ENCODE results near the gene ANKRD17. TPM values are rescaled to one million over a fixed set of nuclear protein-coding genes. Genes with fewer than 3 reads are reported as not detected.

The ANKRD17 gene
- total RNA-seq, 1 experiment from 2014 or later = 54.6 TPM

DNA sequence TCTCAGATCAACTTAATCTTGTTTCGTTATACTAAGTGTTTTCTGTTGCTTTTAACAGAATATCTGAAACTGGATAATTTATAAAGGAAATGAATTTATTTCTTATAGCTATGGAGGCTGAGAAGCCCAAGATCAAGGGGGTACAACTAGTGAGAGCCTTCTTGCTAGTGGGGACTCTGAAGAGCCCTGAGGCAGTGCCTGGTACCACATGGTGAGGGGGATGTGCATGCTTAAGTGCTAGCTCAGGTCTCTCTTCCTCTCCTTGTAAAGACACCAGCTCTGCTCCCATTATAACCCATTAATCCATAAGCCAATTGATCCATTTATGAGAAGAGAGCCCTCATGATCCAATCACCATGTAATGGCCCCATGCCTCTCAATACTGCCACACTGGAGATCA lies 207.0 kb downstream of the ANKRD17 start:
- no peaks in the 10 kb centered on the region for H3K27me3 Mint-ChIP-seq (ENCODE audit: unreplicated experiment)
- TF ChIP-seq, protein P1, sequence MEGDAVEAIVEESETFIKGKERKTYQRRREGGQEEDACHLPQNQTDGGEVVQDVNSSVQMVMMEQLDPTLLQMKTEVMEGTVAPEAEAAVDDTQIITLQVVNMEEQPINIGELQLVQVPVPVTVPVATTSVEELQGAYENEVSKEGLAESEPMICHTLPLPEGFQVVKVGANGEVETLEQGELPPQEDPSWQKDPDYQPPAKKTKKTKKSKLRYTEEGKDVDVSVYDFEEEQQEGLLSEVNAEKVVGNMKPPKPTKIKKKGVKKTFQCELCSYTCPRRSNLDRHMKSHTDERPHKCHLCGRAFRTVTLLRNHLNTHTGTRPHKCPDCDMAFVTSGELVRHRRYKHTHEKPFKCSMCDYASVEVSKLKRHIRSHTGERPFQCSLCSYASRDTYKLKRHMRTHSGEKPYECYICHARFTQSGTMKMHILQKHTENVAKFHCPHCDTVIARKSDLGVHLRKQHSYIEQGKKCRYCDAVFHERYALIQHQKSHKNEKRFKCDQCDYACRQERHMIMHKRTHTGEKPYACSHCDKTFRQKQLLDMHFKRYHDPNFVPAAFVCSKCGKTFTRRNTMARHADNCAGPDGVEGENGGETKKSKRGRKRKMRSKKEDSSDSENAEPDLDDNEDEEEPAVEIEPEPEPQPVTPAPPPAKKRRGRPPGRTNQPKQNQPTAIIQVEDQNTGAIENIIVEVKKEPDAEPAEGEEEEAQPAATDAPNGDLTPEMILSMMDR (IDR thresholded peaks at IDR 0.05; ENCODE audit: unreplicated experiment) = no peak
- no peak for DNase-seq
- BruUV-seq (replicated peaks) = no TSS peak
- no peaks in the 10 kb centered on the region for H3K4me1 Mint-ChIP-seq (ENCODE audit: low read depth, unreplicated experiment)
- CTCF ChIA-PET = no interaction called here
- no peaks in the 10 kb centered on the region for H3K9me3 Mint-ChIP-seq (ENCODE audit: low read depth, unreplicated experiment)
- no peaks in the 10 kb centered on the region for H3K36me3 Mint-ChIP-seq (ENCODE audit: insufficient read depth, unreplicated experiment)
- H3K27ac Mint-ChIP-seq (ENCODE audit: unreplicated experiment) = no peak overlapping the region
- no peak overlapping the region for H3K4me3 Mint-ChIP-seq (ENCODE audit: low read depth, unreplicated experiment)
- intact Hi-C loops (cut with micrococcal nuclease; ENCODE audit: unreplicated experiment) = no loop called here

DNA sequence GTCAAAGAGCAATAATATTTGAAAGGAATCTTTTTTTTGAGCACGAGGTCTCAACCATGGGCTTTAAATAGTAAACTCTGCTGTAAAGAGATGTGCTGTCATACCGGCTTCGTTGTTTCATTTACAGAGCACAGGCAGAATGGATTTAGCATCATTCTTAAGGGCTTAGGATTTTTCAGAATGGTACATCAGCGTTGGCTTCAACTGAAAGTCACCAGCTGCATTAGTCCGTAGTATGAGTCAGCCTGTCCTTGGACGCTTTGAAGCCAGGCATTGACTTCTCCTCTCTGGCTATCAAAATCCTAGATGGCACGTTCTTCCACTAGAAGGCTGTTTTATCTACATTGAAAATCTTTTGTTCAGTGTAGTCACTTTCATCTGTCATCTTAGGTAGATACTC lies 212.7 kb downstream of the ANKRD17 start:
- no peak overlapping the region for H3K4me3 Mint-ChIP-seq (ENCODE audit: low read depth, unreplicated experiment)
- TF ChIP-seq, protein P1 (IDR thresholded peaks at IDR 0.05; ENCODE audit: unreplicated experiment) = no peak
- intact Hi-C loops (cut with micrococcal nuclease; ENCODE audit: unreplicated experiment) = no loop called here
- H3K27ac Mint-ChIP-seq (ENCODE audit: unreplicated experiment) = no peak overlapping the region
- CTCF ChIA-PET = no interaction called here
- no peaks in the 10 kb centered on the region for H3K27me3 Mint-ChIP-seq (ENCODE audit: unreplicated experiment)
- H3K4me1 Mint-ChIP-seq (ENCODE audit: low read depth, unreplicated experiment) = no peaks in the 10 kb centered on the region
- DNase-seq = no peak
- no peaks in the 10 kb centered on the region for H3K9me3 Mint-ChIP-seq (ENCODE audit: low read depth, unreplicated experiment)
- BruUV-seq (replicated peaks) = no TSS peak
- no peaks in the 10 kb centered on the region for H3K36me3 Mint-ChIP-seq (ENCODE audit: insufficient read depth, unreplicated experiment)

DNA sequence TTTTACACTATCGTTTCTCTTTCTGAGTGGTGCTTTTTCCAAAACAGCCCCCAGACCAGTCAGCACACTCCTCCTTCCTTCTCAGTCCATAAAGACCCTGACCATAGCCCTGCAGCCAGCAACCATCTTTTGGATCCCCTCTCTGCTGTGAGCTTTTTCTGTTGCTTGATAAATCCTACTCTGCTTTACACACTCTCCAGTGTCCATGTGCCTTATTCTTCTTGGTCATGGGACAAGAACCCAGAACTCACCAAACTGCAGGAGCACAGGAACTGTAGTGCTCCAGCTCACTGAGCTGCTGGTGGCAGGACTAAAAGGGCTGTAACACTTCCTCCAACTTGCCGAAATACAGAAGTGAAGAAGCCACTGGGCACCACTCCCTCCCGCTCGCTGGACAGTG lies 221.5 kb downstream of the ANKRD17 start:
- intact Hi-C loops (cut with micrococcal nuclease; ENCODE audit: unreplicated experiment) = no loop called here
- H3K36me3 Mint-ChIP-seq (ENCODE audit: insufficient read depth, unreplicated experiment) = no peaks in the 10 kb centered on the region
- H3K9me3 Mint-ChIP-seq (ENCODE audit: low read depth, unreplicated experiment) = peaks cover 7% of the 10 kb centered on the region
- TF ChIP-seq, protein P1 (IDR thresholded peaks at IDR 0.05; ENCODE audit: unreplicated experiment) = no peak
- H3K4me1 Mint-ChIP-seq (ENCODE audit: low read depth, unreplicated experiment) = no peaks in the 10 kb centered on the region
- H3K4me3 Mint-ChIP-seq (ENCODE audit: low read depth, unreplicated experiment) = no peak overlapping the region
- CTCF ChIA-PET = no interaction called here
- DNase-seq = no peak
- no peak overlapping the region for H3K27ac Mint-ChIP-seq (ENCODE audit: unreplicated experiment)
- BruUV-seq (replicated peaks) = no TSS peak
- peaks cover 13% of the 10 kb centered on the region for H3K27me3 Mint-ChIP-seq (ENCODE audit: unreplicated experiment)

DNA sequence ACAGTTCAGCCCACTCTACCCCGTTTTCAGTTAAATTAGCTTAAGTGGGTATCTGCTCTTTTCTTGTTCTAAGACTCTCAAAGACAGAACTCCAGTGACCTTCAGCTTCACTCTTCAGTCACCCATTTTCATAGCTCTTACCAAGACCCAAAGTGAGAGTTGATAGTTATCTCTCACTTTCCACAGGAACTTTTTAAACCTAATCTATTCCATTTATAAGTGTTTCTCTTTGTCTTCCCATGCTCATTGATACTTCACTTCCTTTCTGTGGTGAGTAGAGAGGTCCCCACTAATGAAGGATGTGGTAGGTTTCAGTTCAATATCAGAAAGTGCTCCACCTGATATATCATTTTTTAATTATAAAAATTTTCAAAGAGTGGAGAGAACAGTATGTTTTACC lies 222.5 kb downstream of the ANKRD17 start:
- no peak overlapping the region for H3K27ac Mint-ChIP-seq (ENCODE audit: unreplicated experiment)
- TF ChIP-seq, protein P1 (IDR thresholded peaks at IDR 0.05; ENCODE audit: unreplicated experiment) = no peak
- CTCF ChIA-PET = interaction anchor here (0.7 kb wide), 1 partner anchor 364 kb away, joined by 5 read pairs; no protein-coding TSS in a partner anchor
- H3K4me3 Mint-ChIP-seq (ENCODE audit: low read depth, unreplicated experiment) = no peak overlapping the region
- no TSS peak for BruUV-seq (replicated peaks)
- H3K36me3 Mint-ChIP-seq (ENCODE audit: insufficient read depth, unreplicated experiment) = no peaks in the 10 kb centered on the region
- peaks cover 7% of the 10 kb centered on the region for H3K9me3 Mint-ChIP-seq (ENCODE audit: low read depth, unreplicated experiment)
- intact Hi-C loops (cut with micrococcal nuclease; ENCODE audit: unreplicated experiment) = no loop called here
- no peaks in the 10 kb centered on the region for H3K4me1 Mint-ChIP-seq (ENCODE audit: low read depth, unreplicated experiment)
- DNase-seq = no peak
- peaks cover 13% of the 10 kb centered on the region for H3K27me3 Mint-ChIP-seq (ENCODE audit: unreplicated experiment)
